IPS-18c (cell line): ENCODE data around the gene SIPA1L2.

Source experiments
- H3K4me3 ChIP-seq: 2 replicates; pipeline ENCODE4 v1.7.0; 2013; ENCODE audit warnings: low read depth, mild to moderate bottlenecking, low read length, moderate library complexity; ENCODE audit not compliant: insufficient read depth
- H3K9me3 ChIP-seq: one replicate; pipeline ENCODE4 v1.6.1; 2013; ENCODE audit warnings: mild to moderate bottlenecking, low read length, moderate library complexity; ENCODE audit not compliant: control insufficient read depth, insufficient read depth

SIPA1L2 gene, protein sequence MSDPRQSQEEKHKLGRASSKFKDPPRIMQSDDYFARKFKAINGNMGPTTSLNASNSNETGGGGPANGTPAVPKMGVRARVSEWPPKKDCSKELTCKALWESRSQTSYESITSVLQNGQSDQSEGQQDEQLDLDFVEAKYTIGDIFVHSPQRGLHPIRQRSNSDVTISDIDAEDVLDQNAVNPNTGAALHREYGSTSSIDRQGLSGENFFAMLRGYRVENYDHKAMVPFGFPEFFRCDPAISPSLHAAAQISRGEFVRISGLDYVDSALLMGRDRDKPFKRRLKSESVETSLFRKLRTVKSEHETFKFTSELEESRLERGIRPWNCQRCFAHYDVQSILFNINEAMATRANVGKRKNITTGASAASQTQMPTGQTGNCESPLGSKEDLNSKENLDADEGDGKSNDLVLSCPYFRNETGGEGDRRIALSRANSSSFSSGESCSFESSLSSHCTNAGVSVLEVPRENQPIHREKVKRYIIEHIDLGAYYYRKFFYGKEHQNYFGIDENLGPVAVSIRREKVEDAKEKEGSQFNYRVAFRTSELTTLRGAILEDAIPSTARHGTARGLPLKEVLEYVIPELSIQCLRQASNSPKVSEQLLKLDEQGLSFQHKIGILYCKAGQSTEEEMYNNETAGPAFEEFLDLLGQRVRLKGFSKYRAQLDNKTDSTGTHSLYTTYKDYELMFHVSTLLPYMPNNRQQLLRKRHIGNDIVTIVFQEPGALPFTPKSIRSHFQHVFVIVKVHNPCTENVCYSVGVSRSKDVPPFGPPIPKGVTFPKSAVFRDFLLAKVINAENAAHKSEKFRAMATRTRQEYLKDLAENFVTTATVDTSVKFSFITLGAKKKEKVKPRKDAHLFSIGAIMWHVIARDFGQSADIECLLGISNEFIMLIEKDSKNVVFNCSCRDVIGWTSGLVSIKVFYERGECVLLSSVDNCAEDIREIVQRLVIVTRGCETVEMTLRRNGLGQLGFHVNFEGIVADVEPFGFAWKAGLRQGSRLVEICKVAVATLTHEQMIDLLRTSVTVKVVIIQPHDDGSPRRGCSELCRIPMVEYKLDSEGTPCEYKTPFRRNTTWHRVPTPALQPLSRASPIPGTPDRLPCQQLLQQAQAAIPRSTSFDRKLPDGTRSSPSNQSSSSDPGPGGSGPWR (N-terminal part only)

GRCh38 chr1:232630047-232630893 lies at the start of gene SIPA1L2:
Gene SIPA1L2, minus strand, starts transcription at chr1:232630133. Its CDS starts 114,794 bp downstream, at chr1:232515339.
- Histone ChIP-seq H3K4me3 (peak within 1 kb of the TSS; percentile 68), H3K9me3 (no peaks in the 10 kb centered on the region)

DNA sequence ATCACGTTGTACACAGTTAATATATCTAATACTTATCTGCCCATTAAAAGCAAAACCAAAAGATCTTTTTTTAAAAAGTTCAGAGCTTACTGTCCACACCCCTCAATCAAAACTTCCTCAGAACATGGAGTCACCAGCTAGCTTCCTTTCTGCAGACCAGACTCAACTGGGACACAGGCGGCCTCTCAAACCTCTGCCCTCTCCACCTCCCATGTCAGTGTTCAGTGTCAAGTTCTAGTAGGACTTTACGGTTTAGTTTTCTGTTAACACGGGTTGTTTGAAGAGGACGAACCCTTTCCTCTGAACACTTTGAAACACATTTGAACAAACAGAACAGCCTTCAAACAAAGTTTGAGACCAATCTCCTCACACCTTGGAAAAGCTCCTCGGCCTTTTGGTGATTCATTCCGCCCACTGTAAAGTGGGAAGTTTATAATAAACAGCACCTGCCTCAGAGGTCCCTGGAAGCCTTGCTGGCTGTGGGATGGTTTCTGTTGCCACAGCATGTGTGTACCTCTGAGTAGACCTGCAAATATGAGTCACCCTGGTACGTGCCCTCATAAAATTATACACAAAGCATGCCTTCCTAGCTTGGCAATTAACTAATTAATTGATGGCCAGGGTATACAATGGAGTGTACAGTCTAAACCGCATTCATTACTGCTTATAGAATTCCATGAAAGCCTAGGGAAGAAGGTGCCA lies 48.4 kb upstream of the SIPA1L2 start:
- no peak overlapping the region for H3K4me3 ChIP-seq
- no peaks in the 10 kb centered on the region for H3K9me3 ChIP-seq

DNA sequence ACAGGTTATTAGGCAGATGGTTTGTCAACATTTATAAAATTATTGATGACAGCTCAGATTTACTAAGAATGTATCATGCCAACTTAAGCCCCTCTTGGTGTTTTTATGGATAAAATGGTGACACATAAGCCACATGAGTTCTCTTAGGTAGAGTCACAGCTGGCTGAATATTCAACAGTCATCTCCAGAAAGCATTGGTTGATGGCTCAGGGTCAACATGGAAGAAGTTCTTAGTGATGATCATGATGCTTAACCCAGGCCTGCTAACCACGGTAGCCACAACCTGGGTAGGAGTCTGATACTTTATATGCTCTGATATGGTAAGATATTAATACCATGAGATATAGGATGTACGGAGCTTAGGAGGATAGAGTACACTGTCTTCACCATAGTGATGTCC lies 46.4 kb upstream of the SIPA1L2 start:
- Histone ChIP-seq H3K4me3 (no peak overlapping the region), H3K9me3 (no peaks in the 10 kb centered on the region)

DNA sequence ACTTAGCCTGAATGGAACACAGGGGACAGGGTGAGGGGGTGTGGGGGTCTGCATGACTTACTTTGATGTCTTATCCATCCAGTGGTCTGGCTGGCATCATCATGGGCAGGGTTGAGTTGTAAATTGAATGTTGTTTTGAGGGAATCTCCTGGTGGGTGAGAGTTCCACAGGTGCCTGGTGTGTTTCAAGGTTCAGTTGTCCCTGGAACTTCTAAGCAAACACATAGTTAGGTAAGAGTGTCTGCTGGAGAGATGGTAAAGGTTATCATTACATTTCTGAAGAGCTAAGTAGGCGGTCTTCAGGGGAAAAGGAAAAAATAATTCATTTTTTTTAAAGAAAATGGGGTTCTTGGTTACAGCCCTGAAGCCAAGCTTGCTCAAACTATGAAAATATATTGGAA lies 46.0 kb upstream of the SIPA1L2 start:
- Histone ChIP-seq H3K4me3 (no peak overlapping the region), H3K9me3 (no peaks in the 10 kb centered on the region)

- Histone ChIP-seq H3K4me3 (no peak overlapping the region), H3K9me3 (no peaks in the 10 kb centered on the region)
Observed at GRCh38 chr1:232675260-232675659, 45.3 kb upstream of the SIPA1L2 start.

DNA sequence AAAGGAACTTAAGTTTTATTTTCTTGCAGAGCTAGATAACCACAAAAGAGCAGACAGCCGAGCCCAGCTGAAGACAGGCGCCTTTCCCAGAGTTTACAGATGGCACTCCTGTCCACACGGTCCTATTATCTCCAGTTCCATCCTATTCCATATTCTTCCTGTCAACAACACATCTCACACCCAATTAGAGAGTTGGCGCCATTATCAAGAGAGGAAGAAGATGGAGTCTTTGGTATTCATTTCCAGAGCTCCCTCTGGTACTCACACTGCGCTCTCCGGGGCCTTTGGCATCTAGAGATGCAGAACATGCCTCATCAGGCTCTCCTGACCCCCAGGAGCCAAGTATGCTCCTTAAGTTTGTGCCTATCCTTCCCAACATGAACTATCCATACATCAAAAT lies 43.3 kb upstream of the SIPA1L2 start:
- no peaks in the 10 kb centered on the region for H3K9me3 ChIP-seq
- no peak overlapping the region for H3K4me3 ChIP-seq

GRCh38 chr1:232669981-232670747 lies 40.2 kb upstream of the SIPA1L2 start:
- H3K9me3 ChIP-seq, result no peaks in the 10 kb centered on the region
- no peak overlapping the region for H3K4me3 ChIP-seq

GRCh38 chr1:232667778-232668165 lies 37.8 kb upstream of the SIPA1L2 start:
- Histone ChIP-seq H3K9me3 (no peaks in the 10 kb centered on the region), H3K4me3 (no peak overlapping the region)

DNA sequence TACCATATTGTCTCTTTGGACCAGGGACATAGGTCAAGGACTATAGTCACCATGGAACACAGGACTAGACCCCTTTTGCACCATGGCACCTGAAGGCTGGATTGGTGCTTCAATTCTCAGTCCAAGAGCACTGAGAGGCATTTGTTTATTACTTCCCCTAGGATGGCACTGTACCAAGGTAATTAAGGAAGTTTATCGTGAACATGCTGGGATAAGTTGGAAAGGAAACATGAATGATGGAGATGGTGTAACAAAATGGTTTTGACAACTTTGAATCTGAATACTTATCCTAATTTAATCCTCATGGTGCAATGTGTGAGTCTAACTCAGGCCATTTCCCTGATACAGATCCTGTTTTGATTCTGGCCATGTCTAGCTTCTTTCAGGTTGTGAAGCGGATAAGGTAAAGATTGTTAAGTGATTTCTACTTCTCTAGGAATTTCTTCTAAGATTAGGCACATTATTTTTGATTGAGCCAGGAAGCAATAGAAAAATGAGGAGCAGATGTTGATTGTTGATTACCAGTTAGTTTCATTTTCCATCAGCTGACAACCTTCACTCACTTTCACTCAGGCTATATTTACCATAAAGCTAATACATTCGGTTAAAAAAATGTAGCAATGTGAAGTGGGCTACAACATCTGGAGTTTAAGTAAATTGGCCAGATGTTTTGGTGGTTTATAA lies 37.3 kb upstream of the SIPA1L2 start:
- Histone ChIP-seq H3K4me3 (no peak overlapping the region), H3K9me3 (no peaks in the 10 kb centered on the region)

GRCh38 chr1:232664844-232665777 lies 35.2 kb upstream of the SIPA1L2 start:
- no peaks in the 10 kb centered on the region for H3K9me3 ChIP-seq
- H3K4me3 ChIP-seq, result no peak overlapping the region

- Histone ChIP-seq H3K4me3 (no peak overlapping the region), H3K9me3 (no peaks in the 10 kb centered on the region)
Observed at GRCh38 chr1:232662910-232663309, 33.0 kb upstream of the SIPA1L2 start.

DNA sequence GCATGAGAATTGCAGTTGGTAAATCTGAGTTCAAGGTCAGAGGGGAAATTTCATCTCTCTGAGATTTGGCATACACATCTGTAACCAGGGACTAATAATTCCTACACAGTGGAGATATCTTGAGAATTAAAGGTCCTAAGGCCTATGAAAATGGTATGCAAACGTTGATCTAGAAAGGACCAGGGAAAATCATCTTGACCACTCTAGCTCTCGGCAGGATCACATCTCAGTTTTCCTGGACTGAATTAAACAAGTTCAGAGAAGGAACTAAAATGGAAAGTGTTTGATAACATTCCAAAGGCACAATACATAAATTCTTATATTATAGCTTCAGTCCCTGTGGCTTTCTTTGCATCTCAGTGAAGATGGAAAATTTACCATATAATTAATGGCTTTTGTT lies 28.5 kb upstream of the SIPA1L2 start:
- Histone ChIP-seq H3K4me3 (no peak overlapping the region), H3K9me3 (no peaks in the 10 kb centered on the region)

GRCh38 chr1:232657426-232658005 lies 27.6 kb upstream of the SIPA1L2 start:
- H3K9me3 ChIP-seq, result no peaks in the 10 kb centered on the region
- no peak overlapping the region for H3K4me3 ChIP-seq

GRCh38 chr1:232655746-232656085 lies 25.8 kb upstream of the SIPA1L2 start:
- Histone ChIP-seq H3K9me3 (no peaks in the 10 kb centered on the region), H3K4me3 (no peak overlapping the region)
